ENCODE measurements around the gene NEK1.

The NEK1 gene

DNA sequence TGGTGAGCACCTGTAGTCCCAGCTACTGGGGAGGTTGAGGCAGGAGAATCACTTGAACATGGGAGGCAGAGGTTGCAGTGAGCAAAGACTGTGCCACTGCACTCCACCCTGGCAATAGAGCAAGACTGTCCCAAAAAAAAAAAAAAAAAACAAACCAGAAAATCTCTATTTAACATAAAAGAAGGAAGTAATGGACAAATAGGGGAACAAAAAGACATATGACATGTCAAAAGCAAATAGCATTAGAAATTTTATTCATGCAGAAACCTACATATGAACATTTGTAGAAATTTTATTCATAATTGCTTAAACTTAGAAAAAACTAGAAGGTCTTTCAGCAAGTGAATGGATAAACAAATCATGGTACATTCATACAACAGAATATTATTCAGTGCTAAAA lies 244.6 kb downstream of the NEK1 start:
- H3K4me3 ChIP-seq (ENCODE audit: low read depth, low read length): no peak overlapping the region
- H3K27ac ChIP-seq (ENCODE audit: low read depth, low read length): no peak overlapping the region
- H3K36me3 ChIP-seq (ENCODE audit: control insufficient read depth, insufficient read depth, low read length): no peaks in the 10 kb centered on the region
- peaks cover 8% of the 10 kb centered on the region; the same call in 1 of the 2 replicates for H3K9me3 ChIP-seq (ENCODE audit: control insufficient read depth, insufficient read depth, low read length)
- H3K27me3 ChIP-seq (ENCODE audit: control insufficient read depth, insufficient read depth, low read length): no peaks in the 10 kb centered on the region
- no peak overlapping the region for H3K9ac ChIP-seq (ENCODE audit: low read depth, low read length)
- no peaks in the 10 kb centered on the region for H3K4me1 ChIP-seq (ENCODE audit: control insufficient read depth, insufficient read depth, low read length)

DNA sequence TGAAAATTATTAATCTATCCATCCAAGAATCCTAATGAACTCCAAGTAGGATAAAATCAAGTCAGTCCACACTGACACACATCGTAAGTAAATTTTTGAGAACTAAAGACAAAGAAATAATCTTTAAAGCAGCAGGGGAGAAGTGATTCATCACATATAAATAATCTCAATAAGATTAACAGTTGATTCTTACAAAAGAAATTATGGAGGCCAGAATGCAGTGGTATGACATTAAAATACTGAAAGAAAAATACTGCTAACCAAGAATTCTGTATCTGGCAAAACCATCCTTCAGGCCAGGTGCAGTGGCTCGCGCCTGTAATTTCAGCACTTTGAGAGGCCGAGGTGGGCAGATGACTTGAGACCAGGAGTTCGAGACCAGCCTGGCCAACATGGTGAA lies 245.6 kb downstream of the NEK1 start:
- H3K9ac ChIP-seq (ENCODE audit: low read depth, low read length): no peak overlapping the region
- peaks cover 8% of the 10 kb centered on the region; the same call in 1 of the 2 replicates for H3K9me3 ChIP-seq (ENCODE audit: control insufficient read depth, insufficient read depth, low read length)
- H3K36me3 ChIP-seq (ENCODE audit: control insufficient read depth, insufficient read depth, low read length): no peaks in the 10 kb centered on the region
- H3K27me3 ChIP-seq (ENCODE audit: control insufficient read depth, insufficient read depth, low read length): no peaks in the 10 kb centered on the region
- no peak overlapping the region for H3K4me3 ChIP-seq (ENCODE audit: low read depth, low read length)
- no peak overlapping the region for H3K27ac ChIP-seq (ENCODE audit: low read depth, low read length)
- no peaks in the 10 kb centered on the region for H3K4me1 ChIP-seq (ENCODE audit: control insufficient read depth, insufficient read depth, low read length)

DNA sequence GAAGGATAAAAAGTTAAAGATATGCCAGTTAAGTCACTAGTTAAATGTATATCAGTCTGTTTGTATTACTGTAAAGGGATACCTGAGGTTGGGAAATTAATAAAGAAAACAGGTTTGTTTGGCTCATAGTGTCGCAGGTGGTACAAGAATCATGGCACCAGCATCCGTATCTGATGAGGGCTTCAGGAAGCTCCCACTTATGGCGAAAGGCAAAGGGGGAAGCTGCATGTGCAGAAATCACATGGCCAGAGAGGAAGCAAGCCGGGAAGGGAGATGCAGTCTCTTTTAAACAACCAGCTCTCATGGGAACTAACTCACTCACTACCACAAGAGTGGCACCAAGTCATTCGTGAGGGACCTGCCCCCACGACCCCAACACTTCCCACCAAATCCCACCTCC lies 249.8 kb downstream of the NEK1 start:
- H3K4me1 ChIP-seq (ENCODE audit: control insufficient read depth, insufficient read depth, low read length): no peaks in the 10 kb centered on the region
- H3K27ac ChIP-seq (ENCODE audit: low read depth, low read length): no peak overlapping the region
- H3K9ac ChIP-seq (ENCODE audit: low read depth, low read length): no peak overlapping the region
- H3K4me3 ChIP-seq (ENCODE audit: low read depth, low read length): no peak overlapping the region
- no peaks in the 10 kb centered on the region for H3K36me3 ChIP-seq (ENCODE audit: control insufficient read depth, insufficient read depth, low read length)
- H3K27me3 ChIP-seq (ENCODE audit: control insufficient read depth, insufficient read depth, low read length): no peaks in the 10 kb centered on the region
- H3K9me3 ChIP-seq (ENCODE audit: control insufficient read depth, insufficient read depth, low read length): peaks cover 8% of the 10 kb centered on the region; the same call in 1 of the 2 replicates

DNA sequence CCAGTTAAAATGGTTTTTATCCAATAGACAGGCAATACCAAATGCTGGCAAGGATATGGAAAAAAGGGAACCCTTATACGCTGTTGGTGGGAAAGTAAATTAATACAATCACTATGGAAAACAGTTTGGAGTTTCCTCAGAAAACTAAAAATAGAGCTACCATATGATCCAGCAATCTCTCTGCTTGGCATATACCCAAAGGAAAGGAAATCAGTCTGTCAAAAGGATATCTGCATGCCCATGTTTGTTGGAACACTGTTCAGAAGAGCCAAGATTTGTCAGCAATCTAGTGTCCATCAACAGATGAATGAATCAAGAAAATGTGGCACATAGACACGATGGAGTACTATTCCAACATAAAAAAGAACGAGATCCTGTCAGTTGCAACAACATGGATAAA lies 250.6 kb downstream of the NEK1 start:
- H3K4me3 ChIP-seq (ENCODE audit: low read depth, low read length): no peak overlapping the region
- no peaks in the 10 kb centered on the region for H3K27me3 ChIP-seq (ENCODE audit: control insufficient read depth, insufficient read depth, low read length)
- H3K9me3 ChIP-seq (ENCODE audit: control insufficient read depth, insufficient read depth, low read length): peaks cover 3% of the 10 kb centered on the region; the same call in 1 of the 2 replicates
- H3K4me1 ChIP-seq (ENCODE audit: control insufficient read depth, insufficient read depth, low read length): no peaks in the 10 kb centered on the region
- no peak overlapping the region for H3K9ac ChIP-seq (ENCODE audit: low read depth, low read length)
- no peak overlapping the region for H3K27ac ChIP-seq (ENCODE audit: low read depth, low read length)
- H3K36me3 ChIP-seq (ENCODE audit: control insufficient read depth, insufficient read depth, low read length): no peaks in the 10 kb centered on the region

DNA sequence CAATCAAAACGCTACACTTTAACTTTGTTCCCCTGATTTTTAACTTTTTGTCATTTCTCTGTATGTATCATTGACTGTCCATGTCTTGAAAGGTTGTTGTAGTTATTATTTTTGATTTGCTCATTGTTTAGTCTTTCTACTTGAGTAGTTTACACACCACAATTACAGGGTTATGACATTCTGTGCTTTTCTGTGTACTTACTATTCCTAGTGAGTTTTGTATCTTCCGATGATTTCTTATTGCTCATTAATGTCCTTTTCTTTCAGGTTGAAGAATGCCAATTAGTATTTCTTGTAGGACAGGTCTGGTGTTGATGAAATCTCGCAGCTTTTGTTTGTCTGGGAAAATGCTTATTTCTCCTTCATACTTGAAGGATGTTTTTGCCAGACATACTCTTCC lies 252.4 kb downstream of the NEK1 start:
- no peaks in the 10 kb centered on the region for H3K27me3 ChIP-seq (ENCODE audit: control insufficient read depth, insufficient read depth, low read length)
- H3K27ac ChIP-seq (ENCODE audit: low read depth, low read length): no peak overlapping the region
- no peak overlapping the region for H3K4me3 ChIP-seq (ENCODE audit: low read depth, low read length)
- H3K36me3 ChIP-seq (ENCODE audit: control insufficient read depth, insufficient read depth, low read length): no peaks in the 10 kb centered on the region
- H3K9ac ChIP-seq (ENCODE audit: low read depth, low read length): no peak overlapping the region
- no peaks in the 10 kb centered on the region for H3K4me1 ChIP-seq (ENCODE audit: control insufficient read depth, insufficient read depth, low read length)
- no peaks in the 10 kb centered on the region for H3K9me3 ChIP-seq (ENCODE audit: control insufficient read depth, insufficient read depth, low read length)

DNA sequence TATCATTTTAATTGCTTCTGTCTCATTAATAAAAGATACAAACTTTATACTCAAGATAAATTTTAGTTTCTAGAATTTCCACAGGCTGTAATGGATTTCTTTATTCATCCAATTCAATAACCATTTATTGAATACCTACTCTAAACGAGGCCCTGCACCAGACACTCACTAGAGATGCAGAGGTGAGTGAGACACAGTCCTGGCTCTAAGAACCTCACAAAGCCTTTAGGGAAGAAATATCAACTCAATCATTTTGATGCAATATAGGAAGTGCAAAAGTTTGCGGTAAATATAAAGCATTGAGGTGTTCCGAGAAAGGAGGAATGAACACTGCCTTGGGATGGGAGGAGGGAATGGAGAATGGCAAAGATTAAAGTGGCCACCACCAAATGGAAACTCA lies 260.0 kb downstream of the NEK1 start:
- Histone ChIP-seq H3K27ac (ENCODE audit: low read depth, low read length) (no peak overlapping the region), H3K9ac (ENCODE audit: low read depth, low read length) (no peak overlapping the region), H3K4me3 (ENCODE audit: low read depth, low read length) (no peak overlapping the region), H3K36me3 (ENCODE audit: control insufficient read depth, insufficient read depth, low read length) (no peaks in the 10 kb centered on the region), H3K9me3 (ENCODE audit: control insufficient read depth, insufficient read depth, low read length) (no peaks in the 10 kb centered on the region), H3K27me3 (ENCODE audit: control insufficient read depth, insufficient read depth, low read length) (no peaks in the 10 kb centered on the region), H3K4me1 (ENCODE audit: control insufficient read depth, insufficient read depth, low read length) (no peaks in the 10 kb centered on the region)

DNA sequence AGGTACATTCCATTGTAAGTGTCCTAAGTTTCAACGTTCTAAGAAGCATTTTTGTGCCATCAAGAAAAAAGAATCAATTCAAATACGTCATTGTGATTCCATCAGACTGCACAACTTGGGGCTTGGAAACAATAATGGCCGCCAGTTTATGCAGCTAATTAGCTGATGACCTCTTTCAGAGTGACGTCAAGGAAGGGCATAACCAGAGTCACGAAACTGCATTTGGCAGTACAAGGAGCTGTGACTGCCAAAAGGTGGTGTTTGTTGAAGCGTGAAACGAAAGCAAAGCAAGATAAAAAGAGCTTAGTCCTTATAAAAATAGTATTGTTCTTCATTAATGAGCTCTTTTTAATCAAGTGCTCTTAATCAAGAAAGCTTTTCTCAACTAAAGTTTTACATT lies 260.5 kb downstream of the NEK1 start:
- H3K4me3 ChIP-seq (ENCODE audit: low read depth, low read length): no peak overlapping the region
- no peak overlapping the region for H3K27ac ChIP-seq (ENCODE audit: low read depth, low read length)
- no peaks in the 10 kb centered on the region for H3K27me3 ChIP-seq (ENCODE audit: control insufficient read depth, insufficient read depth, low read length)

DNA sequence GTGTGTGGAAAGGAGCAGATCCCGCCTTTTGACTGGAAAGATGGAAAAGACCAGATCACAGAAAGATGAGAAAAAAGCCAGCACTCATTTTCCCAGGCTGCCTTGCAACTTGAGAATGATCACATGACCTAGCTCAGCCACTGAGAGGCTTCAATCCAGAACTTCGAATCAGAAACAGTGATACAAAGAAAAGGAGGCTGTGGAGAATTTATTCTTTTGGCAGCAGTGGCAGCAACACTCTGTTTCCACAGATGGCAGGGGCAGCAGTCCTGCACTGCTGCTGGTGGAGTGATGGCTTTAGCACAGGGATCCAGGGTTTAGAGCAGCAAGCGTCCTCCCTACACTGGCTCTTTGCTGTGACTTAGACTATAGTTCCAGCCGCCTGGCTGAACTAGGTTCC lies 263.8 kb downstream of the NEK1 start:
- Histone ChIP-seq H3K27me3 (ENCODE audit: control insufficient read depth, insufficient read depth, low read length) (no peaks in the 10 kb centered on the region), H3K9me3 (ENCODE audit: control insufficient read depth, insufficient read depth, low read length) (no peaks in the 10 kb centered on the region), H3K4me3 (ENCODE audit: low read depth, low read length) (no peak overlapping the region), H3K36me3 (ENCODE audit: control insufficient read depth, insufficient read depth, low read length) (no peaks in the 10 kb centered on the region), H3K27ac (ENCODE audit: low read depth, low read length) (no peak overlapping the region), H3K9ac (ENCODE audit: low read depth, low read length) (no peak overlapping the region), H3K4me1 (ENCODE audit: control insufficient read depth, insufficient read depth, low read length) (no peaks in the 10 kb centered on the region)

More for the DNA sequence above, 260.5 kb downstream of the NEK1 start:
- Histone ChIP-seq H3K9me3 (ENCODE audit: control insufficient read depth, insufficient read depth, low read length) (no peaks in the 10 kb centered on the region), H3K36me3 (ENCODE audit: control insufficient read depth, insufficient read depth, low read length) (no peaks in the 10 kb centered on the region), H3K9ac (ENCODE audit: low read depth, low read length) (no peak overlapping the region), H3K4me1 (ENCODE audit: control insufficient read depth, insufficient read depth, low read length) (no peaks in the 10 kb centered on the region)

DNA sequence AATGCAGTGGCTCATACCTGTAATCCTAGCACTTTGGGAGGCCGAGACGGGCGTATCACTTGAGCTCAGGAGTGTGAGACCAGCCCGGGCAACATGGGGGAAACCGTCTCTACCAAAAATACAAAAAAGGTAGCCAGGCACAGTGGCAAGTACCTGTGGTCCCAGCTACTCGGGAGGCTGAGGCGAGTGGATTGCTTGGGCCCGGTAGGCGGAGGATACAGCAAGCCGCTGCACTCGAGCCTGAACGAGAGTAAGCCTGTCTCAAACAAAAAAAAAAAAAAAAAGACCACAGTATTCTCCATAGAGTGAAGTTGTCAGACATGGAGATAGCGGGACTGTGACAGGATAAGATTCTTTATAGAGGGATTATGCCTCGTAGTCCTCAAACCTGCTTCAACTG lies 265.5 kb downstream of the NEK1 start:
- H3K36me3 ChIP-seq (ENCODE audit: control insufficient read depth, insufficient read depth, low read length): no peaks in the 10 kb centered on the region
- H3K27ac ChIP-seq (ENCODE audit: low read depth, low read length): no peak overlapping the region
- no peak overlapping the region for H3K9ac ChIP-seq (ENCODE audit: low read depth, low read length)
- no peak overlapping the region for H3K4me3 ChIP-seq (ENCODE audit: low read depth, low read length)
- no peaks in the 10 kb centered on the region for H3K9me3 ChIP-seq (ENCODE audit: control insufficient read depth, insufficient read depth, low read length)
- H3K27me3 ChIP-seq (ENCODE audit: control insufficient read depth, insufficient read depth, low read length): no peaks in the 10 kb centered on the region
- no peaks in the 10 kb centered on the region for H3K4me1 ChIP-seq (ENCODE audit: control insufficient read depth, insufficient read depth, low read length)

DNA sequence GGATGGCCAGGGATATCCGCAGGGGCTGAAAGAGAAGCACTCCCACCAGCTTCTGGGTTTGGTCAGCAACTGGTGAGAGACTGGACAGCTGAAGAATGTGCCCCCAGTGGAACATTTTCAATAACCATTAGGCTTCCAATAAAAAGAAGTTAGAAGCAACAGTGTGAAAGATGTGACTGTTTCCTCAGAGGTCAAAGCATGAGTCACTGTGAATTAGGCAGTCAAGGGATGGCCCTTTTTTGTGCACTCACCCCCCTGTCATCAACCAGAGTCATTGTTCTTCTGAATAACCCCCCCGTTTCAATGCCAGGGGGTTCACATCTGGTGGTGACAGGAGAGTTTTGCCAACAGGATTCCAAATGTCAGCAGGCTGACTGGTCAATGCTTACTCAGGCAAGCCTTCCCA lies 267.1 kb downstream of the NEK1 start:
- Histone ChIP-seq H3K9ac (ENCODE audit: low read depth, low read length) (no peak overlapping the region), H3K9me3 (ENCODE audit: control insufficient read depth, insufficient read depth, low read length) (no peaks in the 10 kb centered on the region), H3K27me3 (ENCODE audit: control insufficient read depth, insufficient read depth, low read length) (no peaks in the 10 kb centered on the region), H3K4me3 (ENCODE audit: low read depth, low read length) (no peak overlapping the region), H3K27ac (ENCODE audit: low read depth, low read length) (no peak overlapping the region), H3K4me1 (ENCODE audit: control insufficient read depth, insufficient read depth, low read length) (no peaks in the 10 kb centered on the region), H3K36me3 (ENCODE audit: control insufficient read depth, insufficient read depth, low read length) (no peaks in the 10 kb centered on the region)

Measured in HUES48 (cell line).